UCSD-AML1 (cell line): ENCODE measurements around the gene TAF1.
"Not testable (repeated sequence)": the region's sequence is repeated elsewhere in the genome, so short reads cannot be mapped to it uniquely, and the experiment has no call there.

Source experiments
- DNase-seq: peaks from one replicate; lab custom pipeline; 2025; ENCODE audit not compliant: unreplicated experiment; lab: John Stamatoyannopoulos, UW

Gene TAF1

DNA sequence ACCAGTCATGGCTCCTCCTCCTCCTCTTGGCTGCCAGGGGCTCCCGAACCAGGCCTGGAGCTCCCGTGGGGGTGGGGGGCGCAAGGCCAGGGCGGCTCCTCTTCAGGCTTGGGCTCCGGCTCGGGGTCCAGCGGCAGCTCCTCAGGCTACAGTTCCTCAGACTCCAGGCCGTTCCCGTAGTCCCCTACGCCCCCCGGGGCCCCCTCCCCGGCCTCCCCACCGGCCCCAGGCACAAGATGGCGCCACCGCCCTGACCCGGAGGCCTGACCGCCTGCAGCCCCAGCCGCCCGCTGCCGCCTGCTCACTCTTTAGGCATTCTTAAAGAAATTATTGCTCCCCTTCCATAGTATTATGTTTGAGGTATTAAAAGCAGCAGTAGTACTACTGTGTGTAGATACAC lies 54.5 kb downstream of the TAF1 start:
- DNase-seq = no peak

DNA sequence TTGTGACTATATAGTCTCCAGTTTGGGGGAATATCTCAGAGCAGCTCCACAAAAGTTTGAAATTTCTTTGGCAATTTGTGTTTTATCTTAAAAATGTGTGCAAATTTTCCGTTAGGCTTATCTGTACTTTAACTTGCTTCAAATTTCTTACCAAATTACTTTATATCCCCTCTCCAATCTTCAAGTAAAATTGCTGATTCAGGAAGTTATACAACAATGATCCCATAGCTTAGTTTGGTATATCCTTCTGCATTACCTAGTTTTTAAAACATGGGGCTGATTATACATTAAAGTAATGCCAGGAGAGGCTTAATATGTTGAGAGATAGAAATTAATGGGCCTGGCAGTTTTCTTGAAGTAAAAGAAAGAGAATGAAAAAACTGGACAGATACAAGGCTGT lies 66.6 kb downstream of the TAF1 start:
- DNase-seq = no peak

DNA sequence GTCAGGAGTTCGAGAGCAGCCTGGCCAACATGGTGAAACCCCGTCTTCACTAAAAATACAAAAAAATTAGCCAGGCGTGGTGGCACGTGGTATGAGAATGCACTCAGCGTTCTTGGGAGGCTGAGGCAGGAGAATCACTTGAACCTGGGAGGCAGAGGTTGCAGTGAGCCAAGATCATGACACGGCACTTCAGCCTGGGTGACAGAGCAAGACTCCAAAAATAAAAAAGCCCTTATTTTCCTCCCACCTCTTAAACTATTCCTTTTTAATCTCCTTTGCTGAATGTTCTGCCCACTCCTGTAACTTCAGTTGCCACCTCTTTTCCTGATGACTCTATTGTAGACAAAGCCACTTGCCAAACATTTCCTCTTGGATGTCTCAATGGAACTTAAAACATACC lies 72.6 kb downstream of the TAF1 start:
- no peak for DNase-seq

DNA sequence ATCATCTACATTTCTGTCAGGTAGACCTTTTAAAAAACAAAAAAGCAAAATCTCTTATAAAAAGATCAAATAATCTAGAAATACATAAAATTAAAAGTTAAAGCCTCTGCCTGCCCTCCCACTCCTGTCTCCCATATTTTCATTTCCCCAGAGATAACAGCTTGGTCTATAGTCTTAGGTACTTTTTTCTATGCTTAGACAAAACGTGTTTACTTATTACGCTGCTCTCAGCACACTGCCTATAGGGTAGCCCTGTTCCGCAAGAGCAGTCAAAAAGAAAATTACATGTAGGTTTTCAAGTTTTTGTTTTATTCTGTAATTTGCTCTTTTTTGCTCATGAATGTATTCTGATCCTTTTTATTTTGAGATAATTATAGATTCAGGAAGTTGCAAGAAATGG lies 73.3 kb downstream of the TAF1 start:
- no peak for DNase-seq

DNA sequence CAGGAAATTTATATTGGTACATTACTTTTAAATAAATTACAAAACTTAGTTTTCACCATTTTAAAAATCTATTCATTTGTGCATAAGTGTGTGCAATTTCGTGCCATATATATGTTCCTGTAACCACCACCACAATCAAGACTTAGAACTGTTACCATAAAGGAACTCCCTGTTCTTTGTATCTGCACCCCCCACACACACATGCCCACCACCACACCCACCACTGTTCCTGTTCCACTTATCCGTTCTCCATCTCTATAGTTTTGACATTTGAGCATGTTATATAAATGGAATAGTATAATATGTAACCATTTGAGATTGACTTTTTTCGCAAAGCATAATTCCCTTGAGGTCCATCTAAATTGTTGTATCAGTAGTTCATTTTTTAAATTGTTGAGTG lies 73.7 kb downstream of the TAF1 start:
- no peak for DNase-seq

DNA sequence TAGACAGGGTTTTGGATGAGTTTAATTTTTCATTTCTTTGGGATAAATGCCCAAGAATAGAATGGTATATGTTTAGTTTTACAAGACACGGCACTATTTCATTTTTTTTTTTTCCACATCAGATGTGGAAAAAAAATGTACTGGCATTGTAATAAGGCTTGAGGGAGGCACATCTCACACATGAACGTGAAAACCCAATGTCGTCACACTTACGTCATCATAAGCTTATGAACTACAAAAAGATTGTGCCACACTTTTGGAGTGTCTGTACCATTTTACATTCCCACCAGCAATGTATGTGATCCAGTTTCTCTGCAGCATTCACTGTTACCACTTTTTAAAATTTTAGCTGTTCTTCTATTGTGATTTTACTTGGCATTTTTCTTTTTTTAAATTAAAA lies 74.2 kb downstream of the TAF1 start:
- no peak for DNase-seq

DNA sequence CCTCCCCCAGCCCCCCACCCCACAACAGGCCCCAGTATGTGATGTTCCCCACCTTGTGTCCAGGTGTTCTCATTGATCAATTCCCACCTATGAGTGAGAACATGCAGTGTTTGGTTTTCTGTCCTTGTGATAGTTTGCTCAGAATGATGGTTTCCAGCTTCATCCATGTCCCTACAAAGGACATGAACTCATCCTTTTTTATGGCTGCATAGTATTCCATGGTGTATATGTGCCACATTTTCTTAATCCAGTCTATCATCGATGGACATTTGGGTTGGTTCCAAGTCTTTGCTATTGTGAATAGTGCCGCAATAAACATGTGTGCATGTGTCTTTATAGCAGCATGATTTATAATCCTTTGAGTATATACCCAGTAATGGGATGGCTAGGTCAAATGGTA lies 75.7 kb downstream of the TAF1 start:
- not testable (repeated sequence) for DNase-seq

DNA sequence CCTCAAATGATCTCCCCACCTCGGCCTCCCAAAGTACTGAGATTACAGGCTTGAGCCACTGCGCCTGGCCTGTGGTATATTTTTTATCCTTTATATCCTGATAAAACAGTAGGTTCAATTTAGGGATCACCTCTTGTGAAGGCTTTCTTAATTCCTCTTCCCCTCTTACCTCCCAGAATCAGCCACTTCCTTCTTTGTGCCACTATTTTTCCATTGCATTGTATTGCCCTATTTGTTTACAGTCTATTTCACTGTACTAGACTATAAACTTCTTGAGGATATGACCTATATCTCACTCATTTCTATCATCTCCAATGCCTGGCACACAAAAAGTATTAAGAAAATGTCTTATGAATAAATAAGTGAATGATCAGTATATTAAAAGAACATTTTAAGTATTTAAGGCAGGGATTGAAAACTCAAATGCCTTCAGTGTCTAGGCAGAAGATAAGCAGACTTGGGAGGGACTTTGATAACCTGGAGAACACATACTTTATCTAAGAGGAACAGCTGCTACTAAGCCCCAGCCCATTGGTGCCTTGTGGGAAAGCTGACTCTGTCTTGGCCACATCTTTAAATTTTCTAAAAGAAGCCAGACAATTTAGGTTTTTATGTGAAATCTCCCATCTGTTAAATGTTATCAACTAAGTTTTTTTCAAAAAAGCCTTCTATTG lies 84.4 kb downstream of the TAF1 start:
- no peak for DNase-seq

DNA sequence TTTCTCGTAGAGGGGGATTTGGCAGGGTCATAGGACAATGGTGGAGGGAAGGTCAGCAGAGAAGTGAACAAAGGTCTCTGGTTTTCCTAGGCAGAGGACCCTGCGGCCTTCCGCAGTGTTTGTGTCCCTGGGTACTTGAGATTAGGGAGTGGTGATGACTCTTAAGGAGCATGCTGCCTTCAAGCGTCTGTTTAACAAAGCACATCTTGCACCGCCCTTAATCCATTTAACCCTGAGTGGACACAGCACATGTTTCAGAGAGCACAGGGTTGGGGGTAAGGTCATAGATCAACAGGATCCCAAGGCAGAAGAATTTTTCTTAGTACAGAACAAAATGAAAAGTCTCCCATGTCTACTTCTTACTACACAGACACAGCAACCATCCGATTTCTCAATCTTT lies 85.4 kb downstream of the TAF1 start:
- not testable (repeated sequence) for DNase-seq

DNA sequence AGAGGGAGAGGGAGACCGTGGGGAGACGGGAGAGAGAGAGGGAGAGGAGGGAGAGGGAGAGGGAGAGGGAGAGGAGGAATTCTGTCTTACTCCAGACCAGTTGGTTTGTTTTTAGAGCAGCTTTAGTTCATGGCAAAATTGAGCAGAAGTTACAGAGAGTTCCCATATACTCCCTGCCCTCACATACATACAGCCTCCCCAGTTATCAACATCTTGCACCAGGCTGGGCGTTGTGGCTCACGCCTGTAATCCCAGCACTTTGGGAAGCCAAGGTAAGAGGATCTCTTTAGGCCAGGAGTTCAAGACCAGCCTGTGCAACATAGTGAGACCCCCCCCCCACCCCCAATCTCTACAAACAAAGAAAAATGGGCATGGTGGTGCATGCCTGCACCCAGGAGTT lies 86.9 kb downstream of the TAF1 start:
- DNase-seq = no peak

DNA sequence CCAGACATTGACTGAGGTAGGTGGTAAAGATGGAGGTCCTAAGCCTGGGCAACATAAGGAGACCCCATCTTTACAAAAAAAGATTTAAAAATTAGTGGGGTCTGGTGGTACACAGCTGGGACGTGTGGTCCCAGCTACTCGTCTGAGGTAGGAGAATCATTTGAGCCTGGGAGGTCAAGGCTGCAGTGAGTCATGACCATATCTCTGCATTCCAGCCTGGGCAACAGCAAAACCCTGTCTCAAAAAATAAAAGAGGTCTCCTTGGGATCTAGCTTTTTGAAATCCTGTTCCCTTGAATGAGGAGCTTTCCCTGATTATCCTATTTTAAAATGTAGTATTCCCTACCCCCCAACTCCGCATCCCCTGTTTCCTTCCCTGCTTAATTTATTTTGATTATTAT lies 88.1 kb downstream of the TAF1 start:
- no peak for DNase-seq

DNA sequence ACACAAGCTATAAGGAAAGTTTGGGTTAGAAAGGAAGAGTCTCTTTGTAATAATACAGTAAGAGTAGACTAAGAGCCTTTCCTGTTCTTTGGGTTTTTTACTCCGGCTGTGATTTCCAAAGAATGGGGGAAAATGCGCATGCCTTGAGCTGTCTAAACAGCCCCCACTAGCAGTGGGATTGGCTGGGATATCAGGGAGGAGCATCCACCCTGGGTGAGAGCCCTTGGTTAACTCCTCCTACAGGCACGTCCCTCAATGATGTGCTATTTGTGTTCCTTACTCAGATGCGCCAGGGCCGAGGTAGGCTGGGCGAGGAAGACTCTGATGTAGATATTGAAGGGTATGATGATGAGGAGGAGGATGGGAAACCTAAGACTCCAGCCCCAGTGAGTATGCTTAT lies 92.7 kb downstream of the TAF1 start:
- DNase-seq = no peak

DNA sequence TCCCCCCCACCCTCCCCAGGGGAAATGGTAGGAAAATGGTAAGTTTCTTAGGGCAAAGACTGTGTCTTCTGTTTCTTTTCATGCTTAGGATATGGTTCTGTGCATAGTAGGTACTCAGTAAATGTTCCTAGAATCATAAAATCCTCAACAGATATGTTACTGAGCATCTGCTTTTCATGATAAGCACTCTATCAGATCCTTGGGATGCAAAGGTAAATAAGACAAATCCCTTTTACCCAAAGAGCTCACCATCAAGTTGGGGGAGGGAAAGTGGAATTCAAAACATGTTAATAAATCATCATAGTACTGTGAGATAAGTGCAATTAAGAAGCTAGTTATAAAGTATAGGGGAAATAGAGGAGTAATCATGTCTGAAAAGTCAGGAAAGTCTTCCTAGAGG lies 98.8 kb downstream of the TAF1 start:
- no peak for DNase-seq

DNA sequence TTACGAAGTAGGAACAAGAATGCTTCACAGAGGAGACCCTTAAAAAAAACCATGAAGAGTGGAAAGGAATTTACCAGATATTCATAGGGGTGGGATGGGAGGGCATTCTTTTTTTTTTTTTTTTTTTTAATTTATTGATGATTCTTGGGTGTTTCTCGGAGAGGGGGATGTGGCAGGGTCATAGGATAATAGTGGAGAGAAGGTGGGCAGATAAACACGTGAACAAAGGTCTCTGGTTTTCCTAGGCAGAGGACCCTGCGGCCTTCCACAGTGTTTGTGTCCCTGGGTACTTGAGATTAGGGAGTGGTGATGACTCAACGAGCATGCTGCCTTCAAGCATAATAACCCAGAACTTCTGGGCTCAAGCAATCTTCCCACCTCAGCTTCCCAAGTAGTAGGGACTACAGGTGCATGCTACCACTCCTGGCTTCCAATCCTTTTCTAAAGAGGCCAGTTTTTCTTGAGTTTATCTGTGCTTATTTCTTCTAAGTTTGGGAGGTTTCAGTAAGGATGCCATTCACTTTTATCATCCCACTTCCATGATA lies 100.9 kb downstream of the TAF1 start:
- no peak for DNase-seq

DNA sequence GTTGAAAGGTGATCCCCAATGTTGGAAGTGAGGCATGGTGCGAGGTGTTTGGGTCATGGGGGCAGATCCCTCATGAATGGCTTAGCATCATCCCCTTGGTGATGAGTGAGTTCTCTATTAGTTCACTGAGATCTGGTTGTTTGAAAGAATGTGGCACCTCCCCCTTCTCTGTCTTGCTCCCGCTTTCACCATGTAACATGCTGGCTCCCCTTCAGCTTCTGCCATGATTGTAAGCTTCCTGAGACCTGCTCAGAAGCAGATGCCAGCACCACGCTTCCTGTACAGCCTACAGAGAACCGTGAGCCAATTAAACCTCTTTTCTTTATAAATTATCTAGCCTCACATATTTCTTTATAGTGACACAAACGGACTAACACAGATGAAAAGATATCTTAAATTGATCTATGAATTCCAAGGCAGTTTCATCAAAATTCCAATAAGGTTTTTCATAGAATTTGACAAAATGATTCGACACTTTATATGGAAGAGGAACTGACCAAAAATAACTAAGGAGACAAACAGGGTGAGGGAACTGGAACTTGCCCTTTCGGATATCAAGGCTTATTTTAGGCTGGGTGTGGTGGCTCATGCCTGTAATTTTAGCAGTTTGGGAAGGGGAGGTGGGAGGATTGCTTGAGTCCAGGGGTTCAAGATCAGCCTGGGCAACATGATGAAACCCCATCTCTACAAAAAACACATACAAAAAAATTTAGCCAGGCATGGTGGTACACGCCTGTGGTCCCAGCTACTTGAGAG lies 109.8 kb downstream of the TAF1 start:
- DNase-seq = no peak

DNA sequence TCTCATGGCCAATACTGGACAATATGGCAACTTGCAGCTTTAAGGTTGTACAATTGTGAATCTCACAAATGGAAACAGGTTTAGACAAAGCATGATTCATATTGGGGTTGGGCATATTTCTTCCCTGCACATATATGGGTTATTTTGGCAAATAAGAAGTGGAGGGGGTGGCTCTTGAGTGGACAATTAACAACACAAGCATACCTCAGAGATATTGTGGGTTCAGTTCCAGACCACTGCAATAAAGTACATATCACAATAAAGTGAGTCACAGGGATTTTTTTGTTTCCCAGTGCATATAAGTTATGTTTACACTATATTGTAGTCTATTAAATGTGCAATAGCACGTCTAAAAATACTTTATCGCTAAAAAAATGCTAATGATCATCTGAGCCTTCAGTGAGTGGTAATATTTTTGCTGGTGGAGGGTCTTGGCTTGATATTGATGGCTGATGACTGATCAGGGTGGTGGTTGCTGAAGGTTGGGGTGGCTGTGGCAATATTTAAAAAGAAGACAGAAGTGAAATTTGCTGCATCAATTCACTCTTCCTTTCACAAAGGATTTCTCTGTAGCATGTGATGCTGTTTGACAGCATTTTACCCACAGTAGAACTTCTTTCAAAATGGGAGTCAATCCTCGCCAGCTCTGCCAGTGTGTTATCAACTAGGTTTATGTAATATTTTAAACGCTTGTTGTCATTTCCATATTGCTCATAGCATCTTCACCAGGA lies 116.2 kb downstream of the TAF1 start:
- DNase-seq = no peak

DNA sequence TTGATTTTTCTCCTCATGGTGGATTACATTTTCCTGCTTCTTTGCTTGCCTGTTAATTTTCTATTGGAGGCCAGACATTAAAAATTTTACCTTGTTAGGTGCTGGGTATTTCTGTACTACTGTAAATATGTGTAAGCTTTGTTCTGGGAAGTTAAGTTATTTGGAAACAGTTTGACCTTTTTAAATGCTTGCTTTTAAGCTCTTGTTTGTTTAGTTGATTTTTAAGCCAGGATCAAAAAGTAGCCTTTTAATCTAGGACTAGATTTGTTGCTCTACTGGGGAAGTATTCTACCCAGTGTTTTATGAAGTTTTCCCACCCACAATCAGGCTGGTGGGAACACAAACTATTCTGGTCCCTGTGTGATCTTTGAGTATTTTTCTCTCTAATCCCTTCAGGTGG lies 121.7 kb downstream of the TAF1 start:
- no peak for DNase-seq

DNA sequence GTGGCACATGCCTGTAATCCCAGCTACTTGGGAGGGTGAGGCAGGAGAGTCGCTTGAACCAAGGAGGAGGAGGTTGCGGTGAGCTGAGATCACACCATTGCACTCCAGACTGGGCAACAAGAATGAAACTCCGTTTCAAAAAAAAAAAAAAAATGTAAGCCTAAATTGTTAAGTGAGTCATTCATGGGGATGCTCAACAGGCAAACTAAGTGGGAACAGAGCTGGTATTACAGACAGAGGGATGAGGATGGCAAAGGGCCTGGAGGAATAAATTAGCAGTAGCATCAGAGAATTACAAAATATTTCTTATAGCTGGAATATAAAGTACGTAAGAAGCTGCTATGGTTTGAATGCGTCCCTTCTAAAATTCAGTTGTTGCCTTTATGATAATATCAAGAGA lies 123.4 kb downstream of the TAF1 start:
- no peak for DNase-seq

DNA sequence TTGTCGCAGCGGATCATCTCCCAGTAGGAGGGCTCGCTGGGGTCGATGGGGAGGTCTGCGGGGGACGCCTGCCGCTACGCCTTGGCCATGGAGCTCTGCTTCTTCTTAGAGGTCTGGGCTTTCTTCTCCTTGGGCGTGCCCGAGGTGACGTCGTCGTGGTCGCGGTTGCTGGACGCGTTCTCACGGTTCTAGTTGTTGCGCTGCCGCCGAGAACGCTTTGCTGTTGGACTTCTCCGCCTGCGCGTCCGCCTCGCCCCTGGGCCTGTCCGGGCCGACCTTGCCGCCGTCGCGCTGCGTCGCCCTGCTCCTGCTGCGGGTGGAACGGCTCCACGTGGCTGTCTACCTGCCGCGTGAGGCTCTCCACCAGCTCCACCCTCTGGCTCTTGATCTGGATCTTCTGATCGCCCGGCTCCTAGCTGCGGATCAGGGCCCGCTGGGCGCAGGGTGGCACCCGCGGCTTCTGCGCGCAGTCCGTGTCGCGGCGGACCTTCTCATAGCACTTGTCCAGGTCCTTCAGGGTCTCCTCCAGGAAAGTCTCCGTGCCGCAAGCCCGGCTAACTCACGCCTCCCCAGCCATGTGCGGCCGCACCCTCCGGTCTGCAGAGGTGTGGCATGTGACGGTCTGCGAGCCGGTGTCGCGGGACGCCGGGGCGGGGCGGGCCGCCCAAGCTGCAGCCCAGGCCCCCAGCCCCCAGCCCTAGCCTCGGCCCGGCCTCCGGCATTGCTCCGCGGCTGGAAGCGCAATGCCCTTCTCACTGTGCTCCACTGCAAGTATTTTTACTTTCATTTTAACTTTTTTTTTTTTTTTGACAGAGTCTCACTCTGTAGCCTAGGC lies 126.3 kb downstream of the TAF1 start:
- peak; percentile 23 for DNase-seq

DNA sequence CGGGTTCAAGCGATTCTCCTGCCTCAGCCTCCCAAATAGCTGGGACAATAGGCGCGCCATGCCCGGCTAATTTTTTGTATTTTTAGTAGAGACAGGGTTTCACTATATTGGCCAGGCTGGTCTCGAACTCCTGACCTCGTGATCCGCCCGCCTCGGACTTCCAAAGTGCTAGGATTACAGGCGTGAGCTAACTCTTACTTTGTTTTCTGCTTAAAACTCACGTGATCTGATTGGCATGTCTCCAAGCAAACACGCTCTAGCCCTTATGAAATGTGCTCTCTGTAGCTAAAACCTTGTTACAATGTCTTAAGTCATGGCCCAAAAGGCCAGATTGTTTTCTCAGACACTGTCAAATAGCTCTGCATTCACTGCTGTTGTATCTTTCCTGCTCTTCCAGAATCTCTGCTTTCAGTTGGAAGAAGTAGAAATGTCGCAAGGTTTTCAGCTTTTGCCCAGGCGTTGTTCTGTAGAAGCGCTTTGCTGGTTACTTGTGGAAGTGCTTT lies 127.0 kb downstream of the TAF1 start:
- DNase-seq = no peak

DNA sequence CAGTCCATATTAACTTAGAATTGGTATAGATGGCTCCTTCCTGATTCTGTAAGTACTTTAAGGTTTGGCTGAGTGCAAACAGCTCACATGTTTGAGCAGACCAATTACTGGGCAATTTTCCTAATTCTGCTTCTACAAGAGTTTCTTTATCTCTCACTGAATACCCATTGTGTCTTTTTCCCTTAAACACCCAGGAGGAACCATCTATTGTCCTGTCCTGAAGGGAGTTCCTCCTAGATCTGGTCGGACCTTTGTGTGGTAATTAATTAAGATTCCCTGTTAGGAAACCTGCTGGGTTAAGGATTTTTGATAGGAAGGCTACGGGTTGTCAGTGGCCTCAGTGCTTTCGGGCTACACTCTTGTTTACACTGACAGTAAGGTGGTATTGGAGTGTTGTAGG lies 129.8 kb downstream of the TAF1 start:
- not testable (repeated sequence) for DNase-seq
